Measurements from ENCODE around the gene ETFA.

- TF ChIP-seq POLR2A (IDR thresholded peaks at IDR 0.05; ENCODE audit: low read length) (no peak), GATA1 (IDR thresholded peaks at IDR 0.05; ENCODE audit: low read depth, low read length) (no peak)
Measured at GRCh38 chr15:76183930-76184649, 127.2 kb downstream of the ETFA start.

Measured in erythroblast (primary cell).